GM21825 (cell line): ENCODE measurements around the gene NLK.
"Not testable (repeated sequence)": the region's sequence is repeated elsewhere in the genome, so short reads cannot be mapped to it uniquely, and the experiment has no call there.

ENCODE experiments used
- ATAC-seq: cut with Tn5 transposase; IDR thresholded peaks from one replicate; pipeline ENCODE4 v1.9.1; 2021; ENCODE audit warnings: mild to moderate bottlenecking, moderate library complexity; ENCODE audit not compliant: unreplicated experiment

Gene NLK

GRCh38 chr17:28145348-28145747 lies 102.9 kb downstream of the NLK start:
- no peak for ATAC-seq

DNA sequence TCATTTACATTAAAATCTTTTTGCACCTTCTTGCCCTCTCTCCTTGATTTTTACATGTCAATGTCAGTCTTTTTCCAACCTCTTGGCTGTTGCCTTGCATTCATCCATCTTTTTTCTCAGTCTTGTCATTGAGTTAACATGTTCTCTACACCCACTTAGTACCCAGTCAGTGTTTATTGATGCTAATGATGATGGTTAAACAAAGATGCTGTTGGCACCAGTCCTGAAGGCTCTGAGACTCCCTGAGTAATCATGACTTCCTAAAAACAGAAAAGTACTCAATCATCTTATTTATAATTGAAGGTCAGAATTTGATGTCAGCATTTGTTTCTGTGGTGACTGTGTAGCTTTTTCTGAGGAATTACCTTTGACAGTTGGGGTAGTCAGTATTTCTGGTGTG lies 104.5 kb downstream of the NLK start:
- ATAC-seq, result no peak

DNA sequence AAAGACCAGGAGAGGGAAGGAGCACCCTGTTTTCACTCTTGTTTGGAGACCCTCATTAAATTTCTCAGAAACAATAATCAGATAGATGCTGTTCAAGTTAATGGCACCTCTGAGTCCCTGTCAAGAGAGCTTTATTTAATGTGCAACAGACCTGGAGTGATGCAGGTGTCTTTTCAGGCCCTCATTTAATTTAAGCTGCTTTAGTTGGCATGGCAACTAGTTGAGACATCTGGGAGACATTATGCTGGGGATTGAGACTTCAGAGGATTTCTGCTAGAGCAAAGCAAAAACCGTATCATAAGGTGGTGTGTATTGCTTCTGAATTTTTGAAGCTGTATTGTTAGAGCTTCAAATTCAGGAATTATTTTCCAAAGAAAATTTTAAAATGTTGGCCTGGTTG lies 108.5 kb downstream of the NLK start:
- ATAC-seq, result no peak

- ATAC-seq, result no peak
Measured at GRCh38 chr17:28154214-28154613, 111.7 kb downstream of the NLK start.

DNA sequence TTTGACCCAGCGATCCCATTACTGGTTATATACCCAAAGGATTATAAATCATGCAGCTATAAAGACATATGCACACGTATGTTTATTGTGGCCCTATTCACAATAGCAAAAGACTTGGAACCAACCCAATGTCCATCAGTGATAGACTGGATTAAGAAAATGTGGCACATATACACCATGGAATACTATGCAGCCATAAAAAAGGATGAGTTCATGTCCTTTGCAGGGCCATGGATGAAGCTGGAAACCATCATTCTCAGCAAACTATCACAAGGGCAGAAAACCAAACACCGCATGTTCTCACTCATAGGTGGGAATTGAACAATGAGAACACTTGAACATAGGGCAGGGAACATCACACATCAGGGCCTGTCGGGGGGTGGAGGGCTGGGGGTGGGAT lies 112.9 kb downstream of the NLK start:
- not testable (repeated sequence) for ATAC-seq

DNA sequence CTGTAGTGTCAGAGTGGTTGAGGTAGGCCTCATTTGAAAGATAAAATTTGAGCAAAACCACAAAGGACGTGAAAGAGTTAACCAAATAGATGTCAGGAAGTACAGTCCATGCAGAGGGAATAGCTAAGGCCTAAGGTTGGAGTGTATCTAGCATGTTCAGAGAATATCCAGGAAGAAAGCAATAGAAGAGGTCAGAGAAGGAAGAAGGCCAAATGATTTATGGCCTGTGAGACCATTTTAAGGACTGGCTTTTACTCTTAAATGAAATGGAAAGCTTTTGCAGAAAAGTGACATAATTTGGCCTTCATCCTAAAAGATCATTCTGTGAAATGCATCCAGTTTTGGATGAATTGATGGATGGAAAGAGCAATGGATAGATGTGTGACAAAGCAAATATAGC lies 116.5 kb downstream of the NLK start:
- no peak for ATAC-seq

DNA sequence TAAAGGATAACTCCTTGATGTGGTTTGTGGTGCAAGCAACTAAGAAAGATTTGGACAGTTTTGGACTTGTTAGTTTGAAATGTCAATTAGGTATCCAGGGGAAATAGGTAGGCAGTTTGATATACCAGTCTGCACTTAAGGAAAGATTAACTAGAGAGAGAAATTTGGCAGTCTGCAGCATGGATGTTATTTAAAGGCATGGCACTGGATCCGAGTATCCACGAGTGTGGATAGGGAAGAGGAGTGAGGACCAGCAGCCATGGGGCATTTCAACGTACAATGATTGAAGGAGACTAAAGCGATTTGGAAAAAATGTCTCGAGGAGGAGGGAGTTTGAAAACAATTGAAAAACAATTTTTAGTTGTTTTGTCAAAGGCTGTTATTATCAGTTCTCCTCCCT lies 117.4 kb downstream of the NLK start:
- ATAC-seq, result no peak

- ATAC-seq, result no peak
Measured at GRCh38 chr17:28160610-28161009, 118.1 kb downstream of the NLK start.

- no peak for ATAC-seq
Measured at GRCh38 chr17:28161311-28161710, 118.8 kb downstream of the NLK start.

GRCh38 chr17:28166478-28166877 lies 124.0 kb downstream of the NLK start:
- ATAC-seq, result no peak

DNA sequence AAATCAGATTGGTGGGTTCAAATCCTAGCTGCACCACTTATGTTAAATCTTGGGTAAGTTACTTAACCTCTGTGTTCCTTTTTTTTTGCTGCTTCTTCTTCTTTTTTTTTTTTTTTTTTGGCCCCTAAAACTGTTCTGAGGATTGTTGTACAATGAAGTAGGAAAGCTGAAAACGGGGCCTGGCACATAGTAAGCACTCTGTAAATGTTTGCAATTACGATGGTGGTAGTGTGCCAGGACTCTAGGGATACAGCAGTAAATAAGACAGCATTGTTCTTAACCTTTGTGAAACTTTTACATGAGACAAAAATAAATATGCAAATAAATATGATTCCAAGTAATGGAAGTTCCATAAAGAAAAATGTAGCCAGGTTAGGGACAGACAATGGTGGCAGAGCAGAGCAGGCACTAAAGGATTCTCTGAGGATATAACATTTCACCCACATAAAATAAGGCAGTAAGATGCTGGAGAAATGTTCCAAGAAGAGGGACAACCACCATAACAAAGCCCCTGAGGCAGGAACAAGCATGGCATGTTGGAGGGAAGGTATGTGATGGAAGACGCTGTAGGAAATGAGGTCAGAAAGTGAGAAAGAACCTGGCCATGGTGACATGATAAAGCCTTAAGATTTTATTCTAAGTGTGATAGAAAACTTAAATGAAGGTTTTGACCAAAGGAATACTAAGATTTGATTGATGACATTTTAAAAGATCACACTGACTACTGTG lies 127.3 kb downstream of the NLK start:
- ATAC-seq, result no peak

DNA sequence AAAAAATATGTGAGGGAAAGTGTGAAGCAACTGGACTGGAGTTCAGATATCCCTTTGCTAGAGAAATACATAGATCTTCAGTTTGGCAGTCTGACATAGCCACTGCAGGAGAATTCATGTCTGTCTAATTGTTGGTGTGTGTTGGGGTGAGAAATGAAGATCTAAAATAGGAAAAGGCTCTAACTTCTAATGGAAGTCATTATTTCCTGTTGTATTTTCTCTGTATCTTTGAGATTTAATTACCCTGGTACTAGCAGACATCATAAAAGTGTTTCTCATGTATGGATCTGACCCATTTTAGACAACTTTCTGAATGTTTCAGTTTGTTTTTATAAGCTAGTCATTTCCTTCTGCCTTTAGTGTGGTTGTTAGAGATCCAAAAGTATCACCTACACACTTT lies 128.3 kb downstream of the NLK start:
- ATAC-seq, result no peak

- ATAC-seq, result no peak
Measured at GRCh38 chr17:28173031-28173561, 130.6 kb downstream of the NLK start.

GRCh38 chr17:28173801-28174200 lies 131.3 kb downstream of the NLK start:
- ATAC-seq, result no peak

- ATAC-seq, result no peak
Measured at GRCh38 chr17:28174352-28175046, 132.0 kb downstream of the NLK start.

DNA sequence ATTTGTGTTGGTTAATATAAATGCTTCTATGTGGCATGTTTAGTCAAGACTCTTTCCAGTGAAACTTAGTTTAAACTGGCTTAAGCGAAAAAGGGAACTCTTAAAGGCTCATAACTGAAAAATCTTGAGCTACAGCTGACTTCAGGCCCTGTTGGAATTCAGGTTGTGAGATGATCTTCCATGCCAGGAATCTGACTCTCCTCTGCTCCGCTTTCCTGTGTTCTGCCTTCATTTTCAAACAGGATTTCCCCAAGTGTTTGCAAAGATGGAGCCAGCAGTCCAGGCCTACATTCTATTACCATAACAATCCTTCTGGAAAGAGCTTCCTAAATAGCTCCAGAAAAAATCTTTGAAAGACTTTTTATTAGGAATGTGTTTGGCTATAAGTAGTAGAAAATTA lies 134.9 kb downstream of the NLK start:
- no peak for ATAC-seq

GRCh38 chr17:28178800-28179199 lies 136.3 kb downstream of the NLK start:
- ATAC-seq, result no peak

DNA sequence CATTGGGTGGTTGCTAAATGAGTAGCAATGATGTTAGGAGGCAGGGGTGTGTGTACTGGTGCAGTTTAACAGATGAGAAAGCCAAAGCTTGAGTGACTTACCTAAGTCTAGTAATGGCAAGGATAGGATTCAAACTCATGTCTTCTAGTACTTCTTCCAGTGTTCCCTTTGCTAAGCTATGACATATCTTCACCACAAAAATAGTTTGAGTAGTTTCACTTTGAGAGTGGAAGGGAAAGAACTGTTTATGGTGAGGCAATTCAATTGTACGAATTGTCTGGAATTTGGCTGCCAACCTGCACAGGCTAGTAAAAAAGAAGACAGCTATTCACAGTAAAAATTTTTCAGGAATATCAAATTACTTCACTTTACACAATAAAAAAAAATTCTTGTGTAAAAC lies 138.0 kb downstream of the NLK start:
- ATAC-seq, result no peak

DNA sequence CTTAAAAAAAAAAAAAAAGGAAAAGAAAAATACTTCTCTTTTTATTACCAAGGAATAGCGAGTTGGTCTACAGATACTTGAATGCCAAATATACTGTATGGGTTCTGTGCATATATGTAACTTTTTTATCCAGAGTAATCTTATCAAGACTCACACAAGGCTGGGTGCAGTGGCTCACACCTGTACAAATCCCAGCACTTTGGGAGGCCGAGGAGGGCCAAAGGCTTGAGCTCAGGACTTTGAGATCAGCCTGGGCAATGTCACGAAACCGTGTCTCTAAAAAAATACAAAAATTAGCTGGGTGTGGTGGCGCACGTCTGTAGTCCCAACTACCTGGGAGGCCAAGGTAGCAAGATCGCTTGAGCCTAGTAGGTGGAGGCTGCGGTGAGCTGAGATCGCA lies 139.1 kb downstream of the NLK start:
- ATAC-seq, result no peak

- no peak for ATAC-seq
Measured at GRCh38 chr17:28182559-28182958, 140.1 kb downstream of the NLK start.

- ATAC-seq, result no peak
Measured at GRCh38 chr17:28185658-28186057, 143.2 kb downstream of the NLK start.

DNA sequence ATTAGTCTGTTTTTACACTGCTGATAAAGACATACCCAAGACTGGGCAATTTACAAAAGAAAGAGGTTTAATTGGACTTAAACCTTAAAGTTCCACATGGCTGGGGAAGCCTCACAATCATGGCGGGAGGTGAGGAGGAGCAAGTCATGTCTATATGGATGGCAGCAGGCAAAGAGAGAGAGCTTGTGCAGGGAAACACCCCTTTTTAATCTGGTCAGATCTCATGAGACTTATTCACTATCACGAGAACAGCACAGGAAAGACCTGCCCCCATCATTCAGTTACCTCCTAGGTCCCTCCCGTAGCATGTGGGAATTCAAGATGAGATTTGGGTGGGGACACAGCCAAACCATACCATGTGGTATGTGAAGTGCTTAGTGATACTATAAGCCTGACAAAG lies 144.0 kb downstream of the NLK start:
- ATAC-seq, result not testable (repeated sequence)
